ENCODE results near the gene MSTO1. TPM values are rescaled to one million over a fixed set of nuclear protein-coding genes. Genes with fewer than 3 reads are reported as not detected.
A peak's percentile ranks its signal among the peaks of the same experiment; 100 is the strongest.

The MSTO1 gene
- polyA plus RNA-seq, 2 of the 4 experiments (the other 2 are of a cell fraction), result 28.3 to 43.5 TPM

GRCh38 chr1:155570593-155570990 lies 39.4 kb upstream of the MSTO1 start:
- ATAC-seq (peak in 1 of 2 experiments; percentile 18; a peak in 3 of 6 replicates), FAIRE-seq (no peak), DNase-seq (ENCODE audit: low read depth in 1 of 2, low spot score in 1 of 2) (no peak)
- H3K4me3 ChIP-seq, result no peak overlapping the region
- H3K4me2 ChIP-seq, result no peak overlapping the region; the same call in 2 of the 3 replicates
- H3K9me3 ChIP-seq, result no peaks in the 10 kb centered on the region
- POLR2A ChIA-PET, result no interaction called here
- CTCF ChIA-PET, result interaction anchor here (1.0 to 1.4 kb wide), 3 partner anchors 22 to 242 kb away, joined by 3 read pairs; no protein-coding TSS in a partner anchor
- no peak overlapping the region for H3K27ac ChIP-seq
- 79% methylated on average over 4 of the region's 4 CpGs for WGBS (ENCODE audit: missing lambda C conversion rate)
- peaks cover 10% of the 10 kb centered on the region; the same call in 2 of the 3 replicates for H3K4me1 ChIP-seq
- TF ChIP-seq POLR2AphosphoS2 (conservative IDR thresholded peaks at IDR 0.05; ENCODE audit: low read length) (no peak), REST (IDR thresholded peaks at IDR 0.05) (no peak), FOSB (CRISPR knock-in tag; IDR thresholded peaks at IDR 0.05) (no peak), EHF (CRISPR knock-in tag; IDR thresholded peaks at IDR 0.05) (no peak), JUN (IDR thresholded peaks at IDR 0.05) (no peak), ZC3H11A (IDR thresholded peaks at IDR 0.05) (no peak), CTCF (IDR thresholded peaks at IDR 0.05) (no peak), ZFP36 (IDR thresholded peaks at IDR 0.05; ENCODE audit: borderline replicate concordance, partially characterized antibody) (no peak), HMGXB4 (CRISPR knock-in tag; IDR thresholded peaks at IDR 0.05; ENCODE audit: borderline replicate concordance) (no peak), HES2 (IDR thresholded peaks at IDR 0.05) (no peak), JUNB (IDR thresholded peaks at IDR 0.05) (no peak), PHF8 (IDR thresholded peaks at IDR 0.05; ENCODE audit: borderline replicate concordance, low read depth) (no peak), USF2 (IDR thresholded peaks at IDR 0.05) (no peak), MYC (IDR thresholded peaks at IDR 0.05; ENCODE audit: borderline replicate concordance, low read length) (no peak), E2F6 (IDR thresholded peaks at IDR 0.05; ENCODE audit: borderline replicate concordance, low read depth) (no peak), ELK1 (IDR thresholded peaks at IDR 0.05; ENCODE audit: low read depth, low read length) (no peak), HEYL (CRISPR knock-in tag; IDR thresholded peaks at IDR 0.05) (no peak), HOXB5 (CRISPR knock-in tag; IDR thresholded peaks at IDR 0.05) (no peak)
